WERI-Rb-1 (cell line): ENCODE results near the gene DAAM1.

Experiments
- DNase-seq: peaks from one replicate; pipeline ENCODE4 v3.0.0-alpha.2; 2020
- H3K27ac ChIP-seq: fragments of 250-450 bp; sonication (Bioruptor Pico); 2 replicates; pipeline ENCODE4 v1.5.1; 2020; ENCODE audit warnings: mild to moderate bottlenecking, moderate library complexity
- H3K27me3 ChIP-seq: fragments of 250-450 bp; sonication (Bioruptor Pico); 2 replicates; pipeline ENCODE4 v1.5.1; 2021; ENCODE audit warnings: mild to moderate bottlenecking, low read depth, moderate library complexity; ENCODE audit not compliant: insufficient read depth, severe bottlenecking
- H3K36me3 ChIP-seq: fragments of 250-450 bp; sonication (Bioruptor Pico); 2 replicates; pipeline ENCODE4 v1.5.1; 2020; ENCODE audit warnings: mild to moderate bottlenecking, moderate library complexity
- H3K4me3 ChIP-seq: 2 replicates; pipeline ENCODE4 v1.5.1; 2011; ENCODE audit warnings: low read depth, mild to moderate bottlenecking, control low read depth, low read length
- H3K9me3 ChIP-seq: fragments of 250-450 bp; sonication (Bioruptor Pico); 2 replicates; pipeline ENCODE4 v1.5.1; 2021; ENCODE audit warnings: mild to moderate bottlenecking, moderate library complexity; ENCODE audit not compliant: severe bottlenecking
- TF ChIP-seq, protein P1 (sequence below): IDR thresholded peaks from 2 replicates; pipeline ENCODE4 v1.5.1; 2011; ENCODE audit warnings: low read depth, mild to moderate bottlenecking, control low read depth, inconsistent platforms, low read length

DAAM1 gene

GRCh38 chr14:59275668-59276067 is 87.2 kb downstream of the DAAM1 start:
- Histone ChIP-seq H3K4me3 (no peak overlapping the region), H3K9me3 (no peaks in the 10 kb centered on the region), H3K36me3 (peaks cover 4% of the 10 kb centered on the region; the same call in 1 of the 2 replicates), H3K27ac (no peak overlapping the region), H3K27me3 (no peaks in the 10 kb centered on the region)
- no peak for DNase-seq
- TF ChIP-seq, protein P1, sequence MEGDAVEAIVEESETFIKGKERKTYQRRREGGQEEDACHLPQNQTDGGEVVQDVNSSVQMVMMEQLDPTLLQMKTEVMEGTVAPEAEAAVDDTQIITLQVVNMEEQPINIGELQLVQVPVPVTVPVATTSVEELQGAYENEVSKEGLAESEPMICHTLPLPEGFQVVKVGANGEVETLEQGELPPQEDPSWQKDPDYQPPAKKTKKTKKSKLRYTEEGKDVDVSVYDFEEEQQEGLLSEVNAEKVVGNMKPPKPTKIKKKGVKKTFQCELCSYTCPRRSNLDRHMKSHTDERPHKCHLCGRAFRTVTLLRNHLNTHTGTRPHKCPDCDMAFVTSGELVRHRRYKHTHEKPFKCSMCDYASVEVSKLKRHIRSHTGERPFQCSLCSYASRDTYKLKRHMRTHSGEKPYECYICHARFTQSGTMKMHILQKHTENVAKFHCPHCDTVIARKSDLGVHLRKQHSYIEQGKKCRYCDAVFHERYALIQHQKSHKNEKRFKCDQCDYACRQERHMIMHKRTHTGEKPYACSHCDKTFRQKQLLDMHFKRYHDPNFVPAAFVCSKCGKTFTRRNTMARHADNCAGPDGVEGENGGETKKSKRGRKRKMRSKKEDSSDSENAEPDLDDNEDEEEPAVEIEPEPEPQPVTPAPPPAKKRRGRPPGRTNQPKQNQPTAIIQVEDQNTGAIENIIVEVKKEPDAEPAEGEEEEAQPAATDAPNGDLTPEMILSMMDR, result no peak

- H3K27me3 ChIP-seq, result no peaks in the 10 kb centered on the region
- TF ChIP-seq, protein P1, result no peak
- no peaks in the 10 kb centered on the region for H3K9me3 ChIP-seq
- no peak for DNase-seq
- H3K4me3 ChIP-seq, result no peak overlapping the region
- no peak overlapping the region for H3K27ac ChIP-seq
- peaks cover 8% of the 10 kb centered on the region; the same call in 1 of the 2 replicates for H3K36me3 ChIP-seq
Measured at GRCh38 chr14:59276235-59276634, 87.8 kb downstream of the DAAM1 start.

DNA sequence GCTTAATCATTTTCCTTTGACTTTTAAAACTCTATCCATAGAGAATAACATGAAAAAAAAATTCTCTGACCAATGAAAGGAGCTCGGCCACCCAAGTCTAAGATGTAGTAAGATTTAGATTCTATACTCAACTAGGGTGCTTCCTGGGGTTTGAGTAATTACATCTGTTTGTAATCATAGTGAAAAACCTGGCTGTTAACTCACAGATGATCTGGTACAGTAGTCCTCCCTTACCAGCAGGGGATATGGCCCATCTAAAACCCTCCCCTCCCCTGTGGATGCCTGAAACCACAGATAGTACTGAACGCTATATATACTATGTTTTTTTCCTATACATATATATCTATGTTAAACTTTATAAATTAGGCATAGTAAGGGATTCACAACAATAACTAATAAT is 89.2 kb downstream of the DAAM1 start:
- H3K27ac ChIP-seq, result no peak overlapping the region
- H3K27me3 ChIP-seq, result no peaks in the 10 kb centered on the region
- DNase-seq, result no peak
- H3K9me3 ChIP-seq, result no peaks in the 10 kb centered on the region
- H3K36me3 ChIP-seq, result peaks cover 8% of the 10 kb centered on the region; the same call in 1 of the 2 replicates
- TF ChIP-seq, protein P1, result no peak
- no peak overlapping the region for H3K4me3 ChIP-seq

- TF ChIP-seq, protein P1, result no peak
- Histone ChIP-seq H3K36me3 (peaks cover 8% of the 10 kb centered on the region; the same call in 1 of the 2 replicates), H3K27me3 (no peaks in the 10 kb centered on the region), H3K9me3 (no peaks in the 10 kb centered on the region), H3K27ac (no peak overlapping the region), H3K4me3 (no peak overlapping the region)
- no peak for DNase-seq
Measured at GRCh38 chr14:59278111-59278510, 89.6 kb downstream of the DAAM1 start.

DNA sequence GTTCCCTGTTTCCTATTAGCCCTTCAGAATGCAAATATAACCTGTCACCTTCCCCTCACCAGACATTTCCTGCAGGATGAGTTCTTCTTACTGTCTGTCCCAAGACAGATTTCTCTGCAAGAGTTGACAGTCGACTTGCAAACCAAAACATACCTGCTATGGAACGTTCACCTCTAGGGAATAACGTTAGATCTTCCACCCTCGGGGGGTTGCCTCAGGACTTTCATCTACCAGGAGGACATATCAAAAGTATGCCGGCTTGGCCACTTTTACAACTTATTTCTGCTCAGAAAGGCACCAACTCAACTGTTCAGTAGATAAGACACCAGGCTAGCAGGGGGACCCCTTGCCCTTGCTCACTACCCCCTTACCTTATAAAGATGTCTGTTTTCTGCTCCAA is 92.5 kb downstream of the DAAM1 start:
- TF ChIP-seq, protein P1, result no peak
- Histone ChIP-seq H3K4me3 (no peak overlapping the region), H3K36me3 (peaks cover 8% of the 10 kb centered on the region; the same call in 1 of the 2 replicates), H3K27ac (no peak overlapping the region), H3K27me3 (no peaks in the 10 kb centered on the region), H3K9me3 (peaks cover 7% of the 10 kb centered on the region)
- no peak for DNase-seq
